Thyroid gland (tissue), 4 donors: ENCODE data around the gene LDAH.

Experiments used
- CTCF ChIP-seq, 6 experiments: fragments of 200-600 bp in 3 of 6; fragments of 450-650 bp in 3 of 6; sonication (generic) in 3 of 6; IDR thresholded peaks; one replicate each; pipeline ENCODE4 v1.5.1; 2016 to 2019; ENCODE audit warnings: antibody characterized with exemption in 6 of 6, mild to moderate bottlenecking in 2 of 6, inconsistent platforms in 1 of 6, moderate library complexity in 1 of 6
- POLR2A ChIP-seq, 2 donors: fragments of 450-650 bp; IDR thresholded peaks; one replicate each; pipeline ENCODE4 v1.6.1; 2017; ENCODE audit warnings: antibody characterized with exemption in 2 of 2, mild to moderate bottlenecking in 2 of 2, moderate library complexity in 1 of 2

DNA sequence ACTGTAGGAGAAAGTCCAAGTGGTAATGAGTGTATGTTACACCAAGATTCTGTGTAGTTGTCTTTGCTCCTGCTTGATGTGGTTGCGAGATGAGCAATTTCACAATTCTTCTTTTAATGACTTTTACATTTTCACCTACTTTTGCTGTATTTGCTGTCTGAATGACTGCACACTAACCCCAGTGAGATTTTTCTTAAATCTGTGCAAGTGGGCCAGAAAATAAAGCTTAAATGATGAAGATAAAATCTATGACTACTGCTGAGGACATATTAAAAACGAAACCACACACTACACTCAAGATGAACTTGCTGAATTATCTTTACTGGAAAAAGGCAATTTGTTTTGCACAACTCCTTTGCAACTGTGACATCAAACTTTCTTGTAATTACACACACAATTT is 4.1 kb downstream of the LDAH start:
- TF ChIP-seq POLR2A (IDR thresholded peaks at IDR 0.05) (no peak), CTCF (IDR thresholded peaks at IDR 0.05) (no peak)
